GM12878 (cell line): ENCODE results near the gene CFI. TPM values are rescaled to one million over a fixed set of nuclear protein-coding genes. Genes with fewer than 3 reads are reported as not detected.

Experiments
- ATAC-seq: fragments of 200-7000 bp; cut with Tn5 transposase; 3 replicates; pipeline ENCODE4 v1.9.1; 2020; ENCODE audit warnings: mild to moderate bottlenecking, moderate library complexity
- BruUV-seq: library from RNA; stranded (reverse); fragments of 400-500 nt; replicated peaks from 2 replicates; lab custom pipeline; 2021; lab: Mats Ljungman, UMichigan
- CTCF ChIA-PET: fragments of 300-600 bp; sonication (Branson Sonifier 250); formaldehyde crosslinking; extraction: SDS; loops from one replicate; lab custom pipeline; 2021; ENCODE audit warnings: inconsistent platforms; lab: Yijun Ruan, JAX
- POLR2A ChIA-PET: fragments of 350-600 bp; formaldehyde crosslinking; extraction: SDS; loops from one replicate; lab custom pipeline; 2021; ENCODE audit warnings: inconsistent platforms; lab: Charles Lee
- RAD21 ChIA-PET: fragments of 300-600 bp; sonication (Branson Sonifier 250); formaldehyde crosslinking; loops from one replicate; lab custom pipeline; 2023; ENCODE audit warnings: antibody characterized with exemption; ENCODE audit not compliant: unreplicated experiment; lab: Charles Lee
- SMC1A ChIA-PET: fragments of 300-600 bp; sonication (Branson Sonifier 250); formaldehyde crosslinking; loops from one replicate; lab custom pipeline; 2023; ENCODE audit not compliant: unreplicated experiment, uncharacterized antibody; lab: Charles Lee
- DNase-seq: peaks from one replicate; pipeline ENCODE4 v3.0.0-alpha.2; 2011; ENCODE audit warnings: low read depth, low spot score
- FAIRE-seq: peaks from 3 replicates; lab custom pipeline; 2011; peaks lifted over from hg19 to GRCh38; lab: Jason Lieb, UNC
- H2AFZ ChIP-seq: 2 replicates; pipeline ENCODE4 v1.6.0; 2011; ENCODE audit warnings: low read depth, low read length, control low read depth; ENCODE audit not compliant: control insufficient read depth
- H3K27ac ChIP-seq: 2 replicates; pipeline ENCODE4 v1.5.1; 2011; ENCODE audit warnings: control low read depth; ENCODE audit not compliant: control insufficient read depth, insufficient read depth
- H3K27me3 ChIP-seq, 2 experiments: replicated peaks in 1 of 2; 2 replicates each; pipeline versions ENCODE4 v1.6.0 to v1.6.1; 2011; ENCODE audit warnings: low read length in 1 of 2; ENCODE audit not compliant: control insufficient read depth in 2 of 2, insufficient read depth in 2 of 2
- H3K36me3 ChIP-seq, 2 experiments: 2 replicates each; pipeline ENCODE4 v1.5.1; 2011; ENCODE audit warnings: low read length in 1 of 2; ENCODE audit not compliant: control insufficient read depth in 2 of 2, insufficient read depth in 2 of 2
- H3K4me1 ChIP-seq: 2 replicates; pipeline ENCODE4 v1.6.1; 2011; ENCODE audit warnings: mild to moderate bottlenecking, low read length, moderate library complexity, mixed read lengths; ENCODE audit not compliant: control insufficient read depth, insufficient read depth
- H3K4me2 ChIP-seq: 2 replicates; pipeline ENCODE4 v1.6.0; 2011; ENCODE audit warnings: control low read depth; ENCODE audit not compliant: control insufficient read depth, insufficient read depth
- H3K4me3 ChIP-seq: fragments of 200-600 bp; sonication (generic); 2 replicates; pipeline ENCODE4 v1.5.1; 2016
- H3K79me2 ChIP-seq: 2 replicates; pipeline ENCODE4 v1.6.0; 2011; ENCODE audit warnings: low read length; ENCODE audit not compliant: control insufficient read depth, insufficient read depth
- H3K9ac ChIP-seq: 2 replicates; pipeline ENCODE4 v1.8.0; 2011; ENCODE audit warnings: low read length, control low read depth, mixed read lengths; ENCODE audit not compliant: control insufficient read depth, insufficient read depth
- H3K9me3 ChIP-seq: replicated peaks from 3 replicates; pipeline ENCODE4 v1.5.1; 2011; ENCODE audit warnings: mild to moderate bottlenecking, low read length; ENCODE audit not compliant: control insufficient read depth, insufficient read depth
- H4K20me1 ChIP-seq: 2 replicates; pipeline ENCODE4 v1.6.0; 2011; ENCODE audit not compliant: control insufficient read depth, insufficient read depth
- CBX5 ChIP-seq: sonication (generic); IDR thresholded peaks from 2 replicates; pipeline ENCODE4 v1.6.1; 2016; ENCODE audit warnings: low read depth, moderate library complexity, mild to moderate bottlenecking, inconsistent platforms
- CREM ChIP-seq: IDR thresholded peaks from 2 replicates; pipeline ENCODE4 v1.6.1; 2014; ENCODE audit warnings: antibody characterized with exemption, low read depth
- ESRRA ChIP-seq: IDR thresholded peaks from 2 replicates; pipeline ENCODE4 v1.6.1; 2012; ENCODE audit warnings: mild to moderate bottlenecking, low read length, improper control_type of control experiment
- IRF4 ChIP-seq: IDR thresholded peaks from 2 replicates; pipeline ENCODE4 v1.6.1; 2011; ENCODE audit warnings: low read depth, low read length
- POLR2A ChIP-seq: IDR thresholded peaks from 2 replicates; pipeline ENCODE4 v1.6.1; 2011; ENCODE audit warnings: low read depth, mild to moderate bottlenecking, low read length
- POLR2AphosphoS5 ChIP-seq: IDR thresholded peaks from 2 replicates; pipeline ENCODE4 v1.6.1; 2011; ENCODE audit warnings: mild to moderate bottlenecking, low read length, inconsistent platforms
- RAD51 ChIP-seq: fragments of 450-650 bp; IDR thresholded peaks from 2 replicates; pipeline ENCODE4 v1.6.1; 2016; ENCODE audit warnings: moderate library complexity, mild to moderate bottlenecking, inconsistent platforms
- SREBF1 ChIP-seq: IDR thresholded peaks from 2 replicates; pipeline ENCODE4 v1.6.1; 2012; ENCODE audit warnings: mild to moderate bottlenecking, low read length
- ZNF24 ChIP-seq: fragments of 450-650 bp; IDR thresholded peaks from 2 replicates; pipeline ENCODE4 v1.6.1; 2017; ENCODE audit warnings: antibody characterized with exemption, mild to moderate bottlenecking
- ZNF384 ChIP-seq: IDR thresholded peaks from 2 replicates; pipeline ENCODE4 v1.6.1; 2012; ENCODE audit warnings: low read depth, mild to moderate bottlenecking, low read length, improper control_type of control experiment, borderline replicate concordance
- WGBS: methylation state at CpG from one replicate; pipeline ENCODE4 v1.1.6; 2016; ENCODE audit warnings: low lambda C conversion rate; ENCODE audit not compliant: insufficient replicate concordance, insufficient coverage; ENCODE audit errors: missing lambda C conversion rate; 5-methylcytosine and 5-hydroxymethylcytosine counted together
- in situ Hi-C: fragments of 300-500 bp; cut with MboI; formaldehyde crosslinking; loops from 9 replicates; pipeline ENCODE4 v1.14.3; 2018; ENCODE audit warnings: mixed read lengths
- intact Hi-C: fragments of 100-400 bp; cut with micrococcal nuclease; formaldehyde crosslinking; loops from one replicate; pipeline ENCODE4 v1.14.2; 2022; ENCODE audit not compliant: unreplicated experiment
- polyA plus RNA-seq, 11 experiments: library from polyadenylated mRNA; depleted of rRNA in 4 of 11; unstranded in 6 of 11; stranded (reverse) in 5 of 11; fragments of >200 nt; fragmentation: Nextera tagmentation in 4 of 11; fragmentation: Illumina TruSeq in 1 of 11; extraction: Ambion mirVana in 4 of 11; extraction: Trizol in 1 of 11; gene quantifications; 1 replicate in 1 of 11; 2 replicates in 10 of 11; pipeline versions ENCODE4 v1.2.1 to v1.2.3, GENCODE V29; 2011 to 2016; ENCODE audit warnings: inconsistent platforms in 2 of 11, missing spikeins in 2 of 11, low read depth in 1 of 11
- total RNA-seq, 4 experiments: library from RNA; depleted of rRNA in 3 of 4; stranded (reverse); fragments of >200 nt in 3 of 4; fragmentation: Illumina TruSeq in 1 of 4; extraction: Trizol in 1 of 4; gene quantifications; 2 replicates each; pipeline versions ENCODE4 v1.2.1 to v1.2.3, GENCODE V29; 2013 to 2021
- TF ChIP-seq, protein P1 (sequence below): fragments of 450-650 bp; IDR thresholded peaks from 2 replicates; pipeline ENCODE4 v1.6.1; 2014; ENCODE audit warnings: mild to moderate bottlenecking

The CFI gene
- total and polyA plus RNA-seq, 10 of the 15 experiments (the other 5 are each of a cell fraction or from before 2014, with no cell fraction given): 0.15 to 0.28 TPM; not detected in 8

- in situ Hi-C loops (loop anchor here (5.0 kb wide), 1 partner anchor 383 kb away; no protein-coding TSS in a partner anchor), intact Hi-C loops (loop anchor here (10.0 kb wide), 1 partner anchor 384 kb away; the partner anchor contains the start of gene ELOVL6)
- H3K4me1 ChIP-seq: no peaks in the 10 kb centered on the region
- POLR2A ChIA-PET: interaction anchor here (0.5 kb wide), 1 partner anchor 53 kb away, joined by 4 read pairs; no protein-coding TSS in a partner anchor
- RAD21 ChIA-PET: no interaction called here
- H3K79me2 ChIP-seq: peaks cover 4% of the 10 kb centered on the region
- H2AFZ ChIP-seq: no peak overlapping the region
- FAIRE-seq (no peak), DNase-seq (no peak), ATAC-seq (no peak)
- H3K27me3 ChIP-seq: no peaks in the 10 kb centered on the region
- no peaks in the 10 kb centered on the region for H3K36me3 ChIP-seq
- no peak overlapping the region for H3K4me3 ChIP-seq
- CTCF ChIA-PET: no interaction called here
- H3K9me3 ChIP-seq: no peaks in the 10 kb centered on the region
- no peaks in the 10 kb centered on the region for H4K20me1 ChIP-seq
- no TSS peak for BruUV-seq
- H3K4me2 ChIP-seq: no peak overlapping the region
- H3K27ac ChIP-seq: no peak overlapping the region
- WGBS: 64% methylated on average over 11 of the region's 11 CpGs
- no peak overlapping the region for H3K9ac ChIP-seq
- TF ChIP-seq IRF4 (no peak), SREBF1 (no peak), POLR2AphosphoS5 (no peak), CBX5 (no peak)
- SMC1A ChIA-PET: interaction anchor here (0.6 to 1.6 kb wide), 2 partner anchors 9 to 379 kb away, joined by 3 read pairs; no protein-coding TSS in a partner anchor
These were observed 9.0 kb upstream of the CFI start for GRCh38 chr4:109810552-109811387.

DNA sequence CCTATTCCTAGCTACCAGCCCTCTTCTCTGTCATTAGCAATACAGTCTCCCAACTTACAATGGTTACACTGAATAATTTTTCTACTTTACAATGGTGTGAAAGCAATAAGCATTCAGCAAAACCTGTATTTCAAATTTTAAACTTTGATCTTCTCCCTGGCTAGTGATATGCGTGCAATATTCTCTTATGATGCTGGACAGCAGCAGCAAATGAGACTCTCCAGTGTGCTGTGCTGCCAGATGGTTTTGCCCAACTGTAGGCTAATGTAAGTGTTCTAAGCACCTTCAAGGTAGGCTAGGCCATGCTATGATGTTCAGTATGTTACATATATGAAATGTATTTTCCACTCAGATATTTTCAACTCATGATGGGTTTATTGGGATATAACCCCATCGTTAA is 7.9 kb upstream of the CFI start:
- Histone ChIP-seq H3K36me3 (no peaks in the 10 kb centered on the region), H3K4me3 (no peak overlapping the region), H3K9ac (no peak overlapping the region), H3K4me1 (no peaks in the 10 kb centered on the region), H3K9me3 (no peaks in the 10 kb centered on the region), H3K27me3 (no peaks in the 10 kb centered on the region), H3K27ac (no peak overlapping the region), H3K4me2 (no peak overlapping the region)
- POLR2A ChIA-PET: no interaction called here
- CTCF ChIA-PET: interaction anchor here (0.6 kb wide), 1 partner anchor 539 kb away, joined by 3 read pairs; no protein-coding TSS in a partner anchor
- no peak for FAIRE-seq
- RAD21 ChIA-PET: no interaction called here
- SMC1A ChIA-PET: interaction anchor here (0.6 to 1.6 kb wide), 2 partner anchors 10 to 378 kb away, joined by 3 read pairs; no protein-coding TSS in a partner anchor
- WGBS: 74% methylated on average over 2 of the region's 2 CpGs
- intact Hi-C loops: loop anchor here (10.0 kb wide), 1 partner anchor 385 kb away; the partner anchor contains the start of gene ELOVL6
- TF ChIP-seq RAD51 (no peak), ESRRA (no peak), POLR2A (no peak), ZNF24 (no peak), CREM (no peak), ZNF384 (no peak)
- TF ChIP-seq, protein P1, sequence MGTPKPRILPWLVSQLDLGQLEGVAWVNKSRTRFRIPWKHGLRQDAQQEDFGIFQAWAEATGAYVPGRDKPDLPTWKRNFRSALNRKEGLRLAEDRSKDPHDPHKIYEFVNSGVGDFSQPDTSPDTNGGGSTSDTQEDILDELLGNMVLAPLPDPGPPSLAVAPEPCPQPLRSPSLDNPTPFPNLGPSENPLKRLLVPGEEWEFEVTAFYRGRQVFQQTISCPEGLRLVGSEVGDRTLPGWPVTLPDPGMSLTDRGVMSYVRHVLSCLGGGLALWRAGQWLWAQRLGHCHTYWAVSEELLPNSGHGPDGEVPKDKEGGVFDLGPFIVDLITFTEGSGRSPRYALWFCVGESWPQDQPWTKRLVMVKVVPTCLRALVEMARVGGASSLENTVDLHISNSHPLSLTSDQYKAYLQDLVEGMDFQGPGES: no peak
- TF ChIP-seq, all 136 proteins: peak for 0
- Histone ChIP-seq H4K20me1 (no peaks in the 10 kb centered on the region), H3K79me2 (no peaks in the 10 kb centered on the region), H2AFZ (no peak overlapping the region)
- no peak for ATAC-seq
- in situ Hi-C loops: loop anchor here (5.0 kb wide), 1 partner anchor 382 kb away; no protein-coding TSS in a partner anchor
- no peak for DNase-seq
- BruUV-seq: no TSS peak
